Keratinocyte (primary cell): ENCODE results near the gene GPLD1.

Experiments
- EZH2 ChIP-seq: IDR thresholded peaks from one replicate; pipeline ENCODE4 v1.6.1; 2012; ENCODE audit warnings: inconsistent platforms, mild to moderate bottlenecking, low read length, moderate library complexity
- TF ChIP-seq, protein P1 (sequence below), 3 experiments: IDR thresholded peaks in 1 of 3; conservative IDR thresholded peaks in 1 of 3; optimal IDR thresholded peaks in 1 of 3; 2 replicates in 2 of 3; 3 replicates in 1 of 3; pipeline versions ENCODE3 to v1.5.1; 2011; ENCODE audit warnings: low read length in 3 of 3, mild to moderate bottlenecking in 3 of 3, moderate library complexity in 2 of 3, control low read depth in 1 of 3, inconsistent platforms in 1 of 3; ENCODE audit not compliant: insufficient read depth in 2 of 3; ENCODE audit errors: extremely low read depth in 1 of 3

- TF ChIP-seq, protein P1, sequence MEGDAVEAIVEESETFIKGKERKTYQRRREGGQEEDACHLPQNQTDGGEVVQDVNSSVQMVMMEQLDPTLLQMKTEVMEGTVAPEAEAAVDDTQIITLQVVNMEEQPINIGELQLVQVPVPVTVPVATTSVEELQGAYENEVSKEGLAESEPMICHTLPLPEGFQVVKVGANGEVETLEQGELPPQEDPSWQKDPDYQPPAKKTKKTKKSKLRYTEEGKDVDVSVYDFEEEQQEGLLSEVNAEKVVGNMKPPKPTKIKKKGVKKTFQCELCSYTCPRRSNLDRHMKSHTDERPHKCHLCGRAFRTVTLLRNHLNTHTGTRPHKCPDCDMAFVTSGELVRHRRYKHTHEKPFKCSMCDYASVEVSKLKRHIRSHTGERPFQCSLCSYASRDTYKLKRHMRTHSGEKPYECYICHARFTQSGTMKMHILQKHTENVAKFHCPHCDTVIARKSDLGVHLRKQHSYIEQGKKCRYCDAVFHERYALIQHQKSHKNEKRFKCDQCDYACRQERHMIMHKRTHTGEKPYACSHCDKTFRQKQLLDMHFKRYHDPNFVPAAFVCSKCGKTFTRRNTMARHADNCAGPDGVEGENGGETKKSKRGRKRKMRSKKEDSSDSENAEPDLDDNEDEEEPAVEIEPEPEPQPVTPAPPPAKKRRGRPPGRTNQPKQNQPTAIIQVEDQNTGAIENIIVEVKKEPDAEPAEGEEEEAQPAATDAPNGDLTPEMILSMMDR (optimal IDR thresholded peaks at IDR 0.05 in 1 of 3, IDR thresholded peaks at IDR 0.05 in 1 of 3, conservative IDR thresholded peaks at IDR 0.05 in 1 of 3; ENCODE audit: extremely low read depth in 1 of 3, insufficient read depth in 2 of 3, low read length in 3 of 3), result no peak
- TF ChIP-seq EZH2, result no peak
Measured at GRCh38 chr6:24394061-24394779, 95.2 kb downstream of the GPLD1 start.
